Keratinocyte (primary cell): ENCODE measurements around the gene CALHM5.

Experiments used
- EZH2 ChIP-seq: IDR thresholded peaks from one replicate; pipeline ENCODE4 v1.6.1; 2012; ENCODE audit warnings: inconsistent platforms, mild to moderate bottlenecking, low read length, moderate library complexity
- TF ChIP-seq, protein P1 (sequence below), 3 experiments: IDR thresholded peaks in 1 of 3; conservative IDR thresholded peaks in 1 of 3; optimal IDR thresholded peaks in 1 of 3; 2 replicates in 2 of 3; 3 replicates in 1 of 3; pipeline versions ENCODE3 to v1.5.1; 2011; ENCODE audit warnings: low read length in 3 of 3, mild to moderate bottlenecking in 3 of 3, moderate library complexity in 2 of 3, control low read depth in 1 of 3, inconsistent platforms in 1 of 3; ENCODE audit not compliant: insufficient read depth in 2 of 3; ENCODE audit errors: extremely low read depth in 1 of 3

DNA sequence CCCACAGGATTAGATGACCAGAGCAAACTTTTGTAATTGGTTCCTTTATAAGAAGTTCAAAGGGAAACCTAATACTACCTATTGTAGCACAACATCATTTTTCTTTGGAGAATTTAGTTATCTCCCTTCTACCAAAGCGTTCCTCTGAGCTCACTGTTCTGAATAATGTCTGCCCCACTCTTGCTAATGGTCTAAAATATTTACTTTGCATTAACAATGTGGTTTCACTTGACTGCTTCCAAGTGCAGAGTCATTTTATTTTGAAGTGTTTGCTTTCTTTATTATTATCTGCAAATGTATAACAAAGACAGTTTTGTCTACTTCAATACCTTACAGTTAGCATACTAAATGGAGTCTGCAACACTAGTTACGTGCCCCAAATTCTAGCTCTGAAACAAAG lies 19.0 kb downstream of the CALHM5 start:
- TF ChIP-seq, protein P1, sequence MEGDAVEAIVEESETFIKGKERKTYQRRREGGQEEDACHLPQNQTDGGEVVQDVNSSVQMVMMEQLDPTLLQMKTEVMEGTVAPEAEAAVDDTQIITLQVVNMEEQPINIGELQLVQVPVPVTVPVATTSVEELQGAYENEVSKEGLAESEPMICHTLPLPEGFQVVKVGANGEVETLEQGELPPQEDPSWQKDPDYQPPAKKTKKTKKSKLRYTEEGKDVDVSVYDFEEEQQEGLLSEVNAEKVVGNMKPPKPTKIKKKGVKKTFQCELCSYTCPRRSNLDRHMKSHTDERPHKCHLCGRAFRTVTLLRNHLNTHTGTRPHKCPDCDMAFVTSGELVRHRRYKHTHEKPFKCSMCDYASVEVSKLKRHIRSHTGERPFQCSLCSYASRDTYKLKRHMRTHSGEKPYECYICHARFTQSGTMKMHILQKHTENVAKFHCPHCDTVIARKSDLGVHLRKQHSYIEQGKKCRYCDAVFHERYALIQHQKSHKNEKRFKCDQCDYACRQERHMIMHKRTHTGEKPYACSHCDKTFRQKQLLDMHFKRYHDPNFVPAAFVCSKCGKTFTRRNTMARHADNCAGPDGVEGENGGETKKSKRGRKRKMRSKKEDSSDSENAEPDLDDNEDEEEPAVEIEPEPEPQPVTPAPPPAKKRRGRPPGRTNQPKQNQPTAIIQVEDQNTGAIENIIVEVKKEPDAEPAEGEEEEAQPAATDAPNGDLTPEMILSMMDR (optimal IDR thresholded peaks at IDR 0.05 in 1 of 3, IDR thresholded peaks at IDR 0.05 in 1 of 3, conservative IDR thresholded peaks at IDR 0.05 in 1 of 3; ENCODE audit: extremely low read depth in 1 of 3, insufficient read depth in 2 of 3, low read length in 3 of 3) = no peak
- TF ChIP-seq EZH2 = no peak
